SU-DHL-6 (cell line): ENCODE measurements around the gene SMOC2.

ENCODE experiments used
- EZH2phosphoT487 ChIP-seq: fragments of 200-600 bp; sonication (generic), shearing (Covaris generic); conservative IDR thresholded peaks from 2 replicates; pipeline ENCODE4 v1.6.1; 2018; ENCODE audit warnings: mild to moderate bottlenecking, antibody characterized with exemption, low read length, moderate library complexity, mixed read lengths
- TF ChIP-seq, protein P1 (sequence below): fragments of 200-600 bp; sonication (generic); IDR thresholded peaks from one replicate; pipeline ENCODE4 v1.5.1; 2017; ENCODE audit warnings: antibody characterized with exemption, mild to moderate bottlenecking, low read length, moderate library complexity; ENCODE audit not compliant: insufficient read depth, poor library complexity, severe bottlenecking

DNA sequence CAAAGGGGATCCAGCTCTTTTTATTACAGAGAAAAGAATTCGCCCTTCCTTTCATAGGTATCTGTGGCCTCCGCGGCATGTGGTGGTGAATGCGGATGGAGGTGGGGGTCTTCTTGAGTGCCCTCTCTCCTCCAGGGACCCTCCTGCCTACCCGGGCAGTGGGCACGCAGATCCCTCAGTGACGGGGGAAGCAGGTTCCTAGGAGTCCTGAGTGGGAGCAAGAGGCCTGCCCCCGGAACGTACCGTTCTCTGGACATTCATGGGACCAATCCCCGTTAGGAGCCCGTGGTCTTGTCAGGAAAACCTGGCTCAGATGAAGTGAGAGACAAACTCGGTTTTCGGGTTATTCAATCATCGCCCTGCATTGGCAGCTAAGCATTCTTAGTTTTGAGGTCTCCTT lies 56.4 kb downstream of the SMOC2 start:
- TF ChIP-seq, protein P1, sequence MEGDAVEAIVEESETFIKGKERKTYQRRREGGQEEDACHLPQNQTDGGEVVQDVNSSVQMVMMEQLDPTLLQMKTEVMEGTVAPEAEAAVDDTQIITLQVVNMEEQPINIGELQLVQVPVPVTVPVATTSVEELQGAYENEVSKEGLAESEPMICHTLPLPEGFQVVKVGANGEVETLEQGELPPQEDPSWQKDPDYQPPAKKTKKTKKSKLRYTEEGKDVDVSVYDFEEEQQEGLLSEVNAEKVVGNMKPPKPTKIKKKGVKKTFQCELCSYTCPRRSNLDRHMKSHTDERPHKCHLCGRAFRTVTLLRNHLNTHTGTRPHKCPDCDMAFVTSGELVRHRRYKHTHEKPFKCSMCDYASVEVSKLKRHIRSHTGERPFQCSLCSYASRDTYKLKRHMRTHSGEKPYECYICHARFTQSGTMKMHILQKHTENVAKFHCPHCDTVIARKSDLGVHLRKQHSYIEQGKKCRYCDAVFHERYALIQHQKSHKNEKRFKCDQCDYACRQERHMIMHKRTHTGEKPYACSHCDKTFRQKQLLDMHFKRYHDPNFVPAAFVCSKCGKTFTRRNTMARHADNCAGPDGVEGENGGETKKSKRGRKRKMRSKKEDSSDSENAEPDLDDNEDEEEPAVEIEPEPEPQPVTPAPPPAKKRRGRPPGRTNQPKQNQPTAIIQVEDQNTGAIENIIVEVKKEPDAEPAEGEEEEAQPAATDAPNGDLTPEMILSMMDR = no peak
- no peak for TF ChIP-seq EZH2phosphoT487
